Measurements from ENCODE around the gene MRPS6.

MRPS6 gene

DNA sequence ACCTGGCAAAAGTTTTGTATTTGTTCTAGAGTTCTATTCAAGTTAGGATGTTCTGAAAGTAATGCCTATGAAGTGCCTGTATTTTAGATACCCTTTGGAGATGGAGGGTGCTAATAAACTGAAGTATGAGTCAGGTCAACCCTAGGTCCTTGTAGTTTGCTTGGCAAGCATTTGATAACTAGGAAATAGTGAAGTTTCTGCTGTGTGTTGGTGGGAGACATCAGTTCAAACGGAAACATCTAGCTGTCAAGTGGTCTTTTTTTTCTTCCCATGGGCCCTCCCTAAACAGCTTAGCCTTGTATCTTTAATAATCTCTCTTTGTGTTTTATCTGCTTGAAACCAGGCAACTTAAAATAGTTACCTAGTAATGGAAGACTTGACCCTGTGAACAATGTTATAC is 4.5 kb downstream of the MRPS6 start:
- peaks cover 12% of the 10 kb centered on the region; the same call in 1 of the 2 replicates for H3K4me1 ChIP-seq (ENCODE audit: insufficient read depth, low read length)
- no peaks in the 10 kb centered on the region for H3K9me3 ChIP-seq (ENCODE audit: control insufficient read depth, insufficient read depth, low read length)
- H3K36me3 ChIP-seq (ENCODE audit: insufficient read depth, low read length): no peaks in the 10 kb centered on the region
- H3K9ac ChIP-seq (ENCODE audit: low read depth, low read length): no peak overlapping the region

DNA sequence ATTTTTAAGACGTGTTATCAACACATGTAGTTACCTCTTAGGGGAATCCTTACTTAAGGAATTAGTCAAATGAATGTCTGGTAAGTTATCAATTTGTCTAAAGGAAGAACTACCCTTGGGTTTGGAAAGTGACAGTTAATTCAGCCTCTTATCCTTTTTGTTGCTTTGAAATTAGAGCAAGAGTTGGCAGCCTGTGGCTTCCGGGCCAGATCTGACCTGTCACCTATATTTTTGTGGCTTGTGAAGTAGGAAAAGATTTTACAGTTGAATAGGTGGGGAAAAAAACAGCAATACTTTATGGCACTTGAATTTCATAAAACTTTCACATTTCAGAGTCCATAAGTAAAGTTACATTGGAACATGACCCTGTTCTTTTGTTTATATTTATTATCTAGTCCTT is 5.5 kb downstream of the MRPS6 start:
- no peaks in the 10 kb centered on the region for H3K9me3 ChIP-seq (ENCODE audit: control insufficient read depth, insufficient read depth, low read length)
- H3K36me3 ChIP-seq (ENCODE audit: insufficient read depth, low read length): no peaks in the 10 kb centered on the region
- H3K4me1 ChIP-seq (ENCODE audit: insufficient read depth, low read length): peaks cover 21% of the 10 kb centered on the region
- no peak overlapping the region for H3K9ac ChIP-seq (ENCODE audit: low read depth, low read length)

GRCh38 chr21:34080710-34081109 is 7.3 kb downstream of the MRPS6 start:
- Histone ChIP-seq H3K4me1 (ENCODE audit: insufficient read depth, low read length) (peaks cover 18% of the 10 kb centered on the region), H3K36me3 (ENCODE audit: insufficient read depth, low read length) (no peaks in the 10 kb centered on the region), H3K9ac (ENCODE audit: low read depth, low read length) (no peak overlapping the region), H3K9me3 (ENCODE audit: control insufficient read depth, insufficient read depth, low read length) (no peaks in the 10 kb centered on the region)

GRCh38 chr21:34082769-34083168 is 9.4 kb downstream of the MRPS6 start:
- no peak overlapping the region for H3K9ac ChIP-seq (ENCODE audit: low read depth, low read length)
- no peaks in the 10 kb centered on the region for H3K9me3 ChIP-seq (ENCODE audit: control insufficient read depth, insufficient read depth, low read length)
- no peaks in the 10 kb centered on the region for H3K36me3 ChIP-seq (ENCODE audit: insufficient read depth, low read length)
- peaks cover 19% of the 10 kb centered on the region for H3K4me1 ChIP-seq (ENCODE audit: insufficient read depth, low read length)

- Histone ChIP-seq H3K4me1 (ENCODE audit: insufficient read depth, low read length) (peaks cover 19% of the 10 kb centered on the region), H3K9ac (ENCODE audit: low read depth, low read length) (no peak overlapping the region), H3K9me3 (ENCODE audit: control insufficient read depth, insufficient read depth, low read length) (no peaks in the 10 kb centered on the region), H3K36me3 (ENCODE audit: insufficient read depth, low read length) (no peaks in the 10 kb centered on the region)
These were observed 10.0 kb downstream of the MRPS6 start for GRCh38 chr21:34083357-34083756.

GRCh38 chr21:34085129-34085528 is 11.8 kb downstream of the MRPS6 start:
- Histone ChIP-seq H3K36me3 (ENCODE audit: insufficient read depth, low read length) (no peaks in the 10 kb centered on the region), H3K9me3 (ENCODE audit: control insufficient read depth, insufficient read depth, low read length) (no peaks in the 10 kb centered on the region), H3K9ac (ENCODE audit: low read depth, low read length) (no peak overlapping the region), H3K4me1 (ENCODE audit: insufficient read depth, low read length) (peaks cover 19% of the 10 kb centered on the region)

- H3K9ac ChIP-seq (ENCODE audit: low read depth, low read length): no peak overlapping the region
- H3K36me3 ChIP-seq (ENCODE audit: insufficient read depth, low read length): no peaks in the 10 kb centered on the region
- peaks cover 23% of the 10 kb centered on the region for H3K4me1 ChIP-seq (ENCODE audit: insufficient read depth, low read length)
- H3K9me3 ChIP-seq (ENCODE audit: control insufficient read depth, insufficient read depth, low read length): no peaks in the 10 kb centered on the region
These were observed 13.5 kb downstream of the MRPS6 start for GRCh38 chr21:34086887-34087306.

GRCh38 chr21:34088752-34089151 is 15.4 kb downstream of the MRPS6 start:
- Histone ChIP-seq H3K4me1 (ENCODE audit: insufficient read depth, low read length) (peaks cover 15% of the 10 kb centered on the region; the same call in 1 of the 2 replicates), H3K36me3 (ENCODE audit: insufficient read depth, low read length) (no peaks in the 10 kb centered on the region), H3K9ac (ENCODE audit: low read depth, low read length) (no peak overlapping the region), H3K9me3 (ENCODE audit: control insufficient read depth, insufficient read depth, low read length) (no peaks in the 10 kb centered on the region)

- H3K4me1 ChIP-seq (ENCODE audit: insufficient read depth, low read length): peaks cover 8% of the 10 kb centered on the region; the same call in 1 of the 2 replicates
- no peaks in the 10 kb centered on the region for H3K9me3 ChIP-seq (ENCODE audit: control insufficient read depth, insufficient read depth, low read length)
- no peak overlapping the region for H3K9ac ChIP-seq (ENCODE audit: low read depth, low read length)
- peaks cover 7% of the 10 kb centered on the region; the same call in 1 of the 2 replicates for H3K36me3 ChIP-seq (ENCODE audit: insufficient read depth, low read length)
These were observed 17.7 kb downstream of the MRPS6 start for GRCh38 chr21:34091032-34091431.

DNA sequence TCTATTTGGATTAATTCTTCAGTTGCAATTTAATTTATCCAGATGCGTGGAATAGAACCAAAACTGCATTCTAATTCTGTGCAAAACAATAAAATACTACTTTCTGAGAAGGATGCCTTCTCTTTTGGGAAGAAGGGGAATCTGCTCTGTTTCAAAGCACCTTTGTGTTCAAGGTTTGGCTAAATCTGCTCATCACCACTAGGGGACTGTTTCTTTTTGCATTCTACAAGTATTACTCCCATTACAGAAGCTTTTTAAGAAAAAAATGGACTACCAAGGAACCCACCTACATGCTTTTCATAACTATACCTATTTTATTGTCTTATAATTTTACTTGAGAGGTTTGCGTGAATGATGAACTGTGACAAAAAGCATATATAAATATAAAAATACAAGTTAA is 18.2 kb downstream of the MRPS6 start:
- Histone ChIP-seq H3K9ac (ENCODE audit: low read depth, low read length) (no peak overlapping the region), H3K9me3 (ENCODE audit: control insufficient read depth, insufficient read depth, low read length) (no peaks in the 10 kb centered on the region), H3K36me3 (ENCODE audit: insufficient read depth, low read length) (peaks cover 7% of the 10 kb centered on the region; the same call in 1 of the 2 replicates), H3K4me1 (ENCODE audit: insufficient read depth, low read length) (peaks cover 7% of the 10 kb centered on the region; the same call in 1 of the 2 replicates)

- Histone ChIP-seq H3K9ac (ENCODE audit: low read depth, low read length) (no peak overlapping the region), H3K4me1 (ENCODE audit: insufficient read depth, low read length) (peaks cover 3% of the 10 kb centered on the region; the same call in 1 of the 2 replicates), H3K9me3 (ENCODE audit: control insufficient read depth, insufficient read depth, low read length) (no peaks in the 10 kb centered on the region), H3K36me3 (ENCODE audit: insufficient read depth, low read length) (peaks cover 7% of the 10 kb centered on the region; the same call in 1 of the 2 replicates)
These were observed 19.0 kb downstream of the MRPS6 start for GRCh38 chr21:34092262-34092921.

DNA sequence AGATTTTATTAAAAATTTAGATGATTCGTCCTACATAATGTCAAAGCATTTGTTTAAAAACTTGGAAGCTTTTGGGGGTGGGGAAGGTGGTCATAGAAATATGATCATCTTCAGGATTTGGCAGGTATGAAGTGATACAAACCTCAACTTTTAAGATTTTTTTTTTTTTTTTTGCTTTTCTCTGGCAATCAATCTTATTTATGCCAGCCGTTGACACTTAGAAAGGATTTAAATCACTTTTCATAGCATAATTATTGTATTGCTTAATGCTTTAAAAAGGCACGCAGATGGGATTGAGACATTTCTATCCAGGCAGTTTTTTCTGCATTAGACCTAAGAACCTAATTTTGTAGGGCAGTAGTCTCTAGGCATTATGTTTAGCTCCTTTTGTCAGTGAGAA is 19.7 kb downstream of the MRPS6 start:
- no peaks in the 10 kb centered on the region for H3K9me3 ChIP-seq (ENCODE audit: control insufficient read depth, insufficient read depth, low read length)
- H3K4me1 ChIP-seq (ENCODE audit: insufficient read depth, low read length): peaks cover 3% of the 10 kb centered on the region; the same call in 1 of the 2 replicates
- peaks cover 7% of the 10 kb centered on the region; the same call in 1 of the 2 replicates for H3K36me3 ChIP-seq (ENCODE audit: insufficient read depth, low read length)
- no peak overlapping the region for H3K9ac ChIP-seq (ENCODE audit: low read depth, low read length)

GRCh38 chr21:34094949-34095348 is 21.6 kb downstream of the MRPS6 start:
- Histone ChIP-seq H3K9ac (ENCODE audit: low read depth, low read length) (no peak overlapping the region), H3K9me3 (ENCODE audit: control insufficient read depth, insufficient read depth, low read length) (no peaks in the 10 kb centered on the region), H3K4me1 (ENCODE audit: insufficient read depth, low read length) (peaks cover 3% of the 10 kb centered on the region; the same call in 1 of the 2 replicates), H3K36me3 (ENCODE audit: insufficient read depth, low read length) (peaks cover 7% of the 10 kb centered on the region; the same call in 1 of the 2 replicates)

DNA sequence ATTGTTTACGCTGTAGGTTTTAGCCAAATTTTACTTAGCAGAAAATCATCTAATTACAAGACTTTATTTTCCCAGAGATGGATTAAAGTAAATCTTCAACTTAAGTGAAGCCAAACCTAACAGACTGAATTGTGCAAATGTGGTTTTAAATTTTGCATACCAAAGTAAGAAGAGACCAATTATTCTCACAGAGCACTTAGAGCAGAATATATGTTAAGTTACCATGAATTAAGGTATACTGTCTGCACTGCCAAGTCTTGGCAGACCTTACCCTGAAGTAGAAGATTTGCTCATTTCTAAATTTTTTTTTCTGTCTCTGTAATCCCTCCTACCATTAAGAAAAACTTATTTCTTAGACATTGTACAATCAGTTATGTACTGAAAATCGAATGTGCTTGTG is 24.1 kb downstream of the MRPS6 start:
- Histone ChIP-seq H3K9me3 (ENCODE audit: control insufficient read depth, insufficient read depth, low read length) (no peaks in the 10 kb centered on the region), H3K9ac (ENCODE audit: low read depth, low read length) (no peak overlapping the region), H3K36me3 (ENCODE audit: insufficient read depth, low read length) (peaks cover 9% of the 10 kb centered on the region), H3K4me1 (ENCODE audit: insufficient read depth, low read length) (peaks cover 11% of the 10 kb centered on the region; the same call in 1 of the 2 replicates)

DNA sequence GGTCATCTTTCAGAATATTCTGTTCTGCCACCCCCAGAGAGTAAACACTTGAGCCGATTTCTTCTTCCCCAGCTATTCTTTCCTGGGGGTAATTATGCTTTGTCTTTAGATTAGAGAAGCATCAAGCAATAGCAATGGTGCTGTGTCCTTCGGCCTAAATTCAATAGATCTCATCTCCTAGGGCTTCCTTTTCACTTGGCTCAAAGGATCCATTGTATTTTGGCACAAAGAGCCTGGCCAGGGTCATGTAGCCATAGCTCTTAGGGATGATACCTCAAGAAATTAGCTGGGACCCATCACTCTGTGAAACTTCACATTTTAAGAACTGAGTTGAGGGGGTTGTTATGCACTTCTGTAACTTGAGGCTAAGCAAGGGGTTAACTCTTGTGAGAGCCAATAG is 27.0 kb downstream of the MRPS6 start:
- Histone ChIP-seq H3K36me3 (ENCODE audit: insufficient read depth, low read length) (peaks cover 7% of the 10 kb centered on the region), H3K4me1 (ENCODE audit: insufficient read depth, low read length) (peaks cover 11% of the 10 kb centered on the region; the same call in 1 of the 2 replicates), H3K9me3 (ENCODE audit: control insufficient read depth, insufficient read depth, low read length) (no peaks in the 10 kb centered on the region), H3K9ac (ENCODE audit: low read depth, low read length) (no peak overlapping the region)

Measured in ES-I3 (cell line).